Liver (tissue), 3 donors: Measurements from ENCODE around the gene TRPM2.

ENCODE experiments used
- MAX ChIP-seq: IDR thresholded peaks from 2 replicates; pipeline ENCODE4 v1.6.1; 2016; ENCODE audit warnings: antibody characterized with exemption
- RAD21 ChIP-seq, 2 donors: IDR thresholded peaks; 2 replicates each; pipeline ENCODE4 v1.6.1; 2016; ENCODE audit warnings: antibody characterized with exemption in 2 of 2, mild to moderate bottlenecking in 2 of 2
- YY1 ChIP-seq: IDR thresholded peaks from 2 replicates; pipeline ENCODE4 v1.6.1; 2016; ENCODE audit warnings: antibody characterized with exemption, mild to moderate bottlenecking
- TF ChIP-seq, protein P1 (sequence below): fragments of 150-350 bp; IDR thresholded peaks from 2 replicates; pipeline ENCODE4 v1.5.1; 2017; ENCODE audit warnings: improper control_type of control experiment, low read depth, low read length; ENCODE audit not compliant: missing input control
- donor health status: healthy.
- donor health status: healthy.

DNA sequence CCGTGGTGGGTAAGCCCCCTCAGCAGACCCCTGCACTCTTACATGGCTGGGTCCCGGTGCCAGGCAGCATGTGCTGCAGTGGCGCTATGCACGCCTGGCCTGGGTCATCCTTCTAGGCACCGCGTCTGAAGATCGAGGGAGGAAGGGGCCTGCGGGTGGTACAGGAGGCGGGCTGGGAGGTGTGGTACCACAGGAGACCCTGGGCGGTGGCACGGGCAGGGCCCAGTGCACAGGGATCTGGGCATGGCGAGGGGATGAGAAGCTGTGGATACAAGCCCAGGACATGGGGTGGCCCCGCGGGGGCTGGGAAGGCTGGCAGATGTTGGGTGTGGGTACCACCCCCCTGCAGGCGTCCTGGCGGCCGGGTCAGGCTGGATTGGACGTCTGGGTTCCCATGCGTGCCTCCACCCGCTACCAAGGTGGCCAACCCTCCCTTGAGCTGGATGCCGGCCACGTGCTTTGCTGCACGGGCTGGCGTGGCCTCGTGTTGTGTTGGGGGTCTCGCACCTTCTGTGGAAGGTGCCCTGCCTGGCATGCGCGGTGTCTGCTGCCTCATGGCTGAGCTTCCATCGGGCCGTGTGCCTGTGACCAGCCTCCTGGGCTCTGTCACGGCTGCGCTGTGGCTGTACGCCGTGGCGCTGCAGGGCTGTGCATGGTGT lies 33.9 kb upstream of the TRPM2 start:
- TF ChIP-seq RAD21 (IDR thresholded peaks at IDR 0.05), result no peak
- no peak for TF ChIP-seq YY1
- TF ChIP-seq, protein P1, sequence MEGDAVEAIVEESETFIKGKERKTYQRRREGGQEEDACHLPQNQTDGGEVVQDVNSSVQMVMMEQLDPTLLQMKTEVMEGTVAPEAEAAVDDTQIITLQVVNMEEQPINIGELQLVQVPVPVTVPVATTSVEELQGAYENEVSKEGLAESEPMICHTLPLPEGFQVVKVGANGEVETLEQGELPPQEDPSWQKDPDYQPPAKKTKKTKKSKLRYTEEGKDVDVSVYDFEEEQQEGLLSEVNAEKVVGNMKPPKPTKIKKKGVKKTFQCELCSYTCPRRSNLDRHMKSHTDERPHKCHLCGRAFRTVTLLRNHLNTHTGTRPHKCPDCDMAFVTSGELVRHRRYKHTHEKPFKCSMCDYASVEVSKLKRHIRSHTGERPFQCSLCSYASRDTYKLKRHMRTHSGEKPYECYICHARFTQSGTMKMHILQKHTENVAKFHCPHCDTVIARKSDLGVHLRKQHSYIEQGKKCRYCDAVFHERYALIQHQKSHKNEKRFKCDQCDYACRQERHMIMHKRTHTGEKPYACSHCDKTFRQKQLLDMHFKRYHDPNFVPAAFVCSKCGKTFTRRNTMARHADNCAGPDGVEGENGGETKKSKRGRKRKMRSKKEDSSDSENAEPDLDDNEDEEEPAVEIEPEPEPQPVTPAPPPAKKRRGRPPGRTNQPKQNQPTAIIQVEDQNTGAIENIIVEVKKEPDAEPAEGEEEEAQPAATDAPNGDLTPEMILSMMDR, result no peak
- no peak for TF ChIP-seq MAX
